GM19328 (cell line): ENCODE measurements around the gene MED16.
"Not testable (repeated sequence)": the region's sequence is repeated elsewhere in the genome, so short reads cannot be mapped to it uniquely, and the experiment has no call there.

Experiments
- ATAC-seq: cut with Tn5 transposase; IDR thresholded peaks from one replicate; pipeline ENCODE4 v1.9.1; 2021; ENCODE audit warnings: mild to moderate bottlenecking, moderate library complexity; ENCODE audit not compliant: unreplicated experiment

Gene MED16

DNA sequence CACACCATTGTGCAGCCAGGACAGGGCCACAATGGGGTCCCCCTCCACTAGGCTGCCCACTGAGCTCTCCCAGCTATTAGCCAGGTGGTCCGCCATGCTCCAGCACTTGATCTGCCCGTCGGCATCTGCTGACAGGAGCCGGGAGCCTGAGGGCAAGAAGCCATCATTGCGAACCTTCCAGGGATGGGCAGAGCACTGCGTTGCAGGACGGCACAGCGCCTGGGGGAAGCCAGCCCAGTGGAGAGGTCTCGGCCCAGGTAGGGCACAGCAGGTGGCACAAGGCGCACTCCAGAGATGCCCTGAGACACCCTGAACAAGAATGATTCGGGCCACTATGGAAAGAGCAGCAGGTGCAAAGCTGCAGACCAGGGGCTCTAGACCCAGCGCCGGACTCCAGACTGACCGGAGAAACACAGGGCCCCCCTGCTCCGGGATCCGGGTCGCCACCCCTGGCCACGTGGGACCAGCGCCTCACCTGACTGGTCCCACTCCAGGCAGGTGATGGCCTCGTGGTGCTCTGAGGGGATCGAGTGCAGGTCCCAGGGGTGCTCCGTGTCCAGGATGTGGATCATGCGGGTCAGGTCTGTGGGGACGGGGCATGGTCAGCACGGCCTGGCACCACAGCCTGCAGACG is 3.2 kb downstream of the MED16 start:
- no peak for ATAC-seq

DNA sequence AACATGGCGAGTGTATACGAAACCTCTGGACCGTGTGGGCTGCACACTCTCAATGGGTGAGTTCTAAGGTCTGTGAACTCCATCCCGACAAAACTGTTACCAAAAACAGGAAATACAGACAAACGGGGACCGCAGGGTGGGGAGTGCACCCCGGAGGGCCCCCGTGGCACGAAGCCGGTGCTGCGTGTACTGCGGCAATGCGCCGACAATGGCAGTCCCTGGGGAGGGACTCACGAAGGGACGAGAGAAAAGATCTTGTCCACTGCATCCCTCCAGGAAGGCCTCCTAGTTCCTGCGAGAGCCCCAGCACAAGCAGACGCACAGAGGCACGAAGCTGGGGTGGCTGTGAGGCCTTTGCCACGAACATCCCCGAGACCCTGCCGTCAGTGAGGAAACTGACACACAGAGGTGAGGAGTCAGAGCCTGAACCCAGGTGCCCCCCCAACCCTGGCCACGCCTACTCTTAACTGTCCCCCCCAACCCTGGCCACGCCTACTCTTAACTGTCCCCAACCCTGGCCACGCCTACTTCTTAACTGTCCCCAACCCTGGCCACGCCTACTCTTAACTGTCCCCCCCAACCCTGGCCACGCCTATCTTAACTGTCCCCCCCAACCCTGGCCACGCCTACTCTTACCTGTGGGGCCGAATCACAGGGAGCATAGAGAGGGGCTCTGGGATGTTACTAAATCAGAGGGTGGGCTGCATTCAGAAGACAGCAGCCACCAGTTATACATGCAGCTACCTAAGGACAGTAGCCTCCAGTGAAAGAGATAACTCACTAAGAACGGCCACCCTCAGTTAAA is 4.2 kb downstream of the MED16 start:
- no peak for ATAC-seq

DNA sequence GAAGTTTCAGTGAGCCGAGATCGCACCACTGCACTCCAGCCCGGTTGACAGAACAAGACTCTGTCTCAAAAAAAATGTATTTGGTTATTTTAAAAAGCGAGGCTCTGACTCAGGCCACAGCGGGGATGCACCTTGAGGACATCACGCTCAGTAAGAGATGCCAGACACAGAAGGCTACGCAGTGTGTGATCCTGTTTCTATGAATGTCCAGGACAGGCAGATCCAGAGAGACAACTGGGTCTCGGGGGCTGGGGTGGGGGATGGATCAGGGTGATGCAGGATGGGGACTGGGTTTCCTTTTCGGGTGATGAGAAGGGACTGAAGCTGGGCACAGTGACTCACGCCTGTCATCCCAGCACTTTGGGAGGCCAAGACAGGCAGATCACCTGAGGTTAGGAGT is 5.4 kb downstream of the MED16 start:
- no peak for ATAC-seq

DNA sequence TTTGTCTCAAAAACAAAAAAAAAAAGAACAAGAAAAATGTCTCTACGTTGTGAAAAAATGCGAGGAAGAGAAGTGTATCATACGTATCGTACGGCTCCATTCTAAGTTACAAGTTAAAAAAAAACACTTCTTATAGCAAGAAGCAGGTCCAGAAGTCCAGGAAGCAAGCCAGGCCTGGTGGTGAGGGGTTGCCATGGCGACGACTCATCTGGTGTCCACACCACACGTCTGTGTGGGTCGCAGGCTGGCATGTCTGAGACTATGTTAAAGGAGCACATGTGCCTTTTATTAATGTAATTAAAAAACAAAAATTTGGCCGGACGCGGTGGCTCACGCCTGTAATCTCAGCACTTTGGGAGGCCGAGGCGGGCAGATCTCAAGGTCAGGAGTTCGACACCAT is 5.9 kb downstream of the MED16 start:
- ATAC-seq: no peak

DNA sequence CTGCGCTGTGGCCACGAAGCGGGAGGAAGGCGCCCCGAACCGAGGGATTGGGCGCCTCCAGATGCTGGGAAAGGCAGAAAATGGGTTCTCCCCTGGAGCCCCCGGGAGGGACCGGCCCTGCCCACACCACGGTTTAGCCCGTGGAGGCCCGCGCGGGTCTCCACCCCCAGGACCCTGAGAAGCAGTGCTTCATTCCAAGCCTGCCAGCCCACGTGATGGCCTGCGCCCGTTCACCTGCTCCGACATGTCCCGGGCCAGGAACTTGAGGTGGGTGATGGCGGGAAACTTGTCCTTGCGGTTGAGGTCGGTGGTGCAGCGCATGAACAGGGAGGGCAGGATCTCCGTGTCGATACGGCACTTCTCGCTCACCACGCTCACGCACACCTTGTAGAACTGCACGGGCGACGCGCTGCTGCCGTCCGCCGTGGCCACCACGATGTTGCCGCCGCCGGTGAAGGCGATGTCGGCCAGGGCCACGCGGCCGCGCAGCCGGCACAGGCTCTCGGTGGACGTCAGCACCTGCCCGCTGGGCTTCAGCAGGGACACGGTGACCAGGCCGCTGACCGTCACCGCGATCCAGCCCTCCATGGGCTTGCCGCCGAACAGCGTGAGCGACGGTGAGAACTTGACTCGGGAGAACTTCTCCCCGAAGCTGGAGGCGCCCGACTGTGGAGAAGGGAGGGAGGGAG is 7.3 kb downstream of the MED16 start:
- ATAC-seq: no peak

DNA sequence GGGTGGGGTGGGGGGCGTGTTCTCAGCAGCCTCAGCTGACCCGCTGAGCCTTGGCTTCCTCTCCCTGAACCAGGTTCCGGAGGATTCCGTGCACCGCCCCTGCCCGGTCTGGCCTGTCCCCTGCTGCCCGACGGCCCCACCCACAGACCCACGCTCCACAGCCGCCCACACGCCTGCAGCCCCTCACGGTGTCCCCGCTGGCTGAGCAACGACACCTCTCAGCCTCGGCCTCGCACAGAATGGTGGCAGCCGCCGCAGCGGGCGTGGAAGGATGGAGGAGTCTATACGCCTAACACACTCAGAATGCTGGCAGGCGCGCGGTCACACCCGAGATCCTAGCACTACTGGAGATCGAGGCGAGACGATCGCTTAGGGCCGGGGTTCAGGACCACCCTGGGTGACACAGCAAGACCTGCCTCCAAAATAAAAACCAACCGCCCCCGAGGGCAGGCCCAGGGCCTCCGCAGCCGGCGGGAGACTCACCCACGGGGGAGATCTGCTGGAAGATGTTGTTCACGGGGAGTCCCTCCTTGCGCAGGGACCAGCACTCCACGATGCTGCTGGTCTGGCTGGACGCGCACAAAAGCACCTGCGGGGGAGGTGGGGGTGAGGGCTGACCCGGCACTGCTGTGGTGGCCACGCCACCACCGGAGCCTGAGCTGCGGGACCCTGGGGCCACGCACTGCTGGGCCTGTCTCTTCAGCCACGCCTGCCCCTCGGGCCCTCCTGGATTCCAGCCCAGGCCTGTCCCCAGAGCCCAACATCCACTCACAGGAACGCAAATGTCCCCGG is 8.4 kb downstream of the MED16 start:
- no peak for ATAC-seq

DNA sequence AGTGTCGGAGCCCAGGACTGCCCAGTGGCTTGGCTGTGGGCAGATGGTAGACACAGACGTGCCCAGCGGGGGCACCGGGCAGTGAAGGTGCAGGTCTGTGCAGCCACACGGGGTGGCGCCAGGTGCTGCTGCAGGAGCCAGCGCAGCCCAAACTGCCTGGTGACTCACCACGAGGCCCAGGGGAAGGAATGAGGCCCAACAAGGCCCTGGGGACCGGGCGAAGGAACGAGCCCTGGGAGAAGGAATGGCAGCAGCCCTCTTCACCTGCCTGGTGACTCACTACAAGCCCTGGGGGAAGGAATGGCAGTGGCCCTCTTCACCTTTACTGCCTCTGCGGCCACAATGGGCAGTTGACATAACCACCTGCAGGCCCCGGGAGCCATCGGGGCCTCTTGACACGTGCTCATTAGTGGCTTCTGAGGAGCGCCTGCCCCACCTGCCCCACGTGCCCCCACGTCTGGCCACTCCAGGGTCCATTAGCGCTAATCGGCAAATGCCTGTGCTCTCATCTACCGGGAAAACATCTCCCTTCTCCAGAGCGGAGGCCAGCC is 9.3 kb downstream of the MED16 start:
- no peak for ATAC-seq

DNA sequence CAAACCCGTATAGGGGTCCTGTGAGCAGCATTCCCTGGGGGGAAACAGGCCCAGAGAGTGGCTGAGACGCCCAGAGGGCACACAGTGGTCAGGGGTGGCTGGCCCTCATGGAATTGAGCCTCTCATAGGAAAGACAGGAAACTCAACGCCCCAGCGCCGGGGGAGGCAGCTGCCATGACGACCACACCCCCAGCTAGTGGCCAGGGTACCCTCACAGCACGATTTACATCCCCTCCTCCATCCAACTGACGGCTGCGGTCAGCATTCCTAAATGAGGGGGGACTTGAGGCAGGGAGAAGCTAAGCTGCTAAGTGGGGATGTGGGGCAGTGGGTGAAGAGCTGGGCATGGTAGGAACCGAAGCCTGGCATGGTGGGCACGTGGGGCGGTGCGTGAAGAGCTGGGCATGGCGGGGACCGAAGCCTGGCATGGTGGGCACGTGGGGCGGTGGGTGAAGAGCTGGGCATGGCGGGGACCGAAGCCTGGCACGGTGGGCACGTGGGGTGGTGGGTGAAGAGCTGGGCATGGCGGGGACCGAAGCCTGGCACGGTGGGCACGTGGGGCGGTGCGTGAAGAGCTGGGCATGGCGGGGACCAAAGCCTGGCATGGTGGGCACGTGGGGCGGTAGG is 10.0 kb downstream of the MED16 start:
- ATAC-seq: no peak

DNA sequence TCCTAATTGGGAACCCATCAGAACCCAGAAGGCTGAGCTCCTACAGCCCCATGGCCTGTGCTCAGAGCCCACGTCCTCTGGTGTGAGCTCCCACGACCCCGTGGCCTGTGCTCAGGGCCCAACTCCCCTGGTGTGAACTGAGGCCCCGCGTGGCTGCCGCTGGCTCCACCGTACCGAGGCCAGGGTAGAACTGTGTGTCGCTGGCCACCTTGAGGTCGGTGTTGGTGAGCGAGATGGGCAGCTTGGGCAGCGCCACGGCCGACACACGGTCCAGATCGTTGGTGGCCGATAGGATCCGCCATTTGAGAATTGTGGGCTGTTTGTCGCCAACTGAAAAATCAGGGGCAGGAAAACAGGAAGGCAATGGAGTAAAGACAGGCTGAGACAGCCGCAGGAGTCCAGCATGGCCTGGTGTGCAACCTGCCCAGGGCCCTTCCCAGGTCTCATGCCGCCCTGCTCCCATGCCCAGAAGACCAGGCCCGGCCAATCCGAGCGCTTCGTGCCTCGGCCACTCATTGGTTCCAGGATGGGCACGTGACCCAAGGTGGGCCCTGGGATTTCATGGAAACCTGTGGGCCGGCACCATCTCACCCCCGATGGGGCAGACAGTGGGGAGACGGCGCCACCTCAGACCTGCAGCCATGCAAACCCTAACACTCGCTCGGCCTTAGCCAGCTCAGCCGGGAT is 11.5 kb downstream of the MED16 start:
- ATAC-seq: no peak

DNA sequence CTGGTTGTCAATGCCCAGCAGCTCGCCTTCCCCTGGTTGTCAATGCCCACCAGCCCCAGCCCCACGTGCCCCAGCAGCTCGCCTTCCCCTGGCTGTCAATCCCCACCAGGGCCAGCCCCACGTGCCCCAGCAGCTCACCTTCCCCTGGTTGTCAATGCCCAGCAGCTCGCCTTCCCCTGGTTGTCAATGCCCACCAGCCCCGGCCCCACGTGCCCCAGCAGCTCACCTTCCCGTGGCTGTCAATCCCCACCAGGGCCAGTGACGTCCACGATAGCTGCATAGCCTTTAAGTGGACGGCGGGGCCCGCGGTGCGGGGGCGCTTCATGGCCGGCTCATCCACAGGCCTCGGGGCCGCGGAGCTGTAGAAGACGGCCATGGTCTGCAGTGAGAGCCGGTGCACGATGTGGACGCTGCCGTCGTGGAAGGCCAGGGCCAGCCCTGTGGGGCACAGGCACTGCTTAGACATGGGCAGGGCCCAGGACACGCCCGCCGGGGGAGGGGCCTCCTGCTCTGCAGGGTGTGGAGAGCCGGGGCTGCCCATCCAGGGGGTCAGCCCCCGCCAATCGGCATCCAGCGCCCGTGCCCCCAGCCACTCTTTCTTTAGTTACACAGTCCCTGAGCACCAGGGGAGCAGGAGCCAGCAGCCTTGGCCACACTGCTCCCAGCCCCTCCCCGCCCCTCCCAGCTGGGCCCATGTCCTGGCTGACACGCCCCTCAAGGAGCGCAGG is 13.1 kb downstream of the MED16 start:
- ATAC-seq: no peak

DNA sequence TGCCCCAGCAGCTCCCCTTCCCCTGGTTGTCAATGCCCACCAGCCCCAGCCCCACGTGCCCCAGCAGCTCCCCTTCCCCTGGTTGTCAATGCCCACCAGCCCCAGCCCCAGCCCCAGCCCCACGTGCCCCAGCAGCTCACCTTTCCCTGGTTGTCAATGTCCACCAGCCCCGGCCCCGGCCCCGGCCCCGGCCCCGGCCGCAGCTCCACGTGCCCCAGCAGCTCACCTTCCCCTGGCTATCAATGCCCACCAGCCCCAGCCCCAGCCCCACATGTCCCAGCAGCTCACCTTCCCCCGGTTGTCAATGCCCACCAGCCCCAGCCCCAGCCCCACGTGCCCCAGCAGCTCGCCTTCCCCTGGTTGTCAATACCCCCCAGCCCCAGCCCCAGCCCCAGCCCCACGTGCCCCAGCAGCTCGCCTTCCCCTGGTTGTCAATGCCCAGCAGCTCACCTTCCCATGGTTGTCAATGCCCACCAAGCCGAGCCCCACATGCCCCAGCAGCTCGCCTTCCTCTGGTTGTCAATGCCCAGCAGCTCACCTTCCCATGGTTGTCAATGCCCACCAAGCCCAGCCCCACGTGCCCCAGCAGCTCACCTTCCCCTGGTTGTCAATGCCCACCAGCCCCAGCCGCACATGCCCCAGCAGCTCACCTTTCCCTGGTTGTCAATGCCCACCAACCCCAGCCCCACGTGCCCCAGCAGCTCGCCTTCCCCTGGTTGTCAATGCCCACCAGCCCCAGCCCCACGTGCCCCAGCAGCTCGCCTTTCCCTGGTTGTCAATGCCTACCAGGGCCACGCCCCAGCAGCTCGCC is 14.0 kb downstream of the MED16 start:
- not testable (repeated sequence) for ATAC-seq

DNA sequence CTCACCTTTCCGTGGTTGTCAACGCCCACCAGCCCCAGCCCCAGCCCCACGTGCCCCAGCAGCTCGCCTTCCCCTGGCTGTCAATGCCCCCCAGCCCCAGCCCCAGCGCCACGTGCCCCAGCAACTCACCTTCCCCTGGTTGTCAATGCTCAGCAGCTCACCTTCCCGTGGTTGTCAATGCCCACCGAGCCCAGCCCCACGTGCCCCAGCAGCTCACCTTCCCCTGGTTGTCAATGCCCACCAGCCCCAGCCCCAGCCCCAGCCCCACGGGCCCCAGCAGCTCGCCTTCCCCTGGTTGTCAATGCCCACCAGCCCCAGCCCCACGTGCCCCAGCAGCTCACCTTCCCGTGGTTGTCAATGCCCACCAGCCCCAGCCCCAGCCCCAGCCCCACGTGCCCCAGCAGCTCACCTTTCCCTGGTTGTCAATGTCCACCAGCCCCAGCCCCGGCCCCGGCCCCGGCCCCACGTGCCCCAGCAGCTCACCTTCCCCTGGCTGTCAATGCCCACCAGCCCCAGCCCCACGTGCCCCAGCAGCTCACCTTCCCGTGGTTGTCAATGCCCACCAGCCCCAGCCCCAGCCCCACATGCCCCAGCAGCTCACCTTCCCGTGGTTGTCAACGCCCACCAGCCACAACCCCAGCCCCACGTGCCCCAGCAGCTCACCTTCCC is 14.9 kb downstream of the MED16 start:
- not testable (repeated sequence) for ATAC-seq

DNA sequence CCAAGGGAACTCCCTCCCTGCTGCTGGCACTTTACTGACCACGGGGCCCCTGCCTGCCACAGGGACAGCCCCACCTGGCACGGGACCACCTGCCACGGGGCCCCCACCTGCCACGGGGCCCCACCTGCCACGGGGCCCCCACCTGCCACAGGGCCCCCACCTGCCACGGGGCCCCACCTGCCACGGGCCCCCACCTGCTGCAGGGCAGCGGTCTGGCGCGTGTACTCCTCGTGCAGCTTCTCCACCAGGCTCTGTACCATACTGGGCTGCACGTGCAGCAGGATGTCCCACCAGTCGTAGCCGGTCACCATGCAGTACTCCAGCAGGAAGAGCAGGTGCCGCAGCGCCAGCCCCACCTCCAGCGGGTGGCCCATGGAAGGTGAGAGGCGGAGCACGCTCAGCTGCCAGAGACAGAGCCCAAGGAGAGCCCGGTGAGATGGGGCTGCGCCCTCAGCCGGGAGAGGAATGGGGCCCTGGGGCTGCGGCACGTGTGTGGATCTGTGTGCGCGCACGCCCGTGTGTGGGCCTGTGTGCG is 16.1 kb downstream of the MED16 start:
- no peak for ATAC-seq

DNA sequence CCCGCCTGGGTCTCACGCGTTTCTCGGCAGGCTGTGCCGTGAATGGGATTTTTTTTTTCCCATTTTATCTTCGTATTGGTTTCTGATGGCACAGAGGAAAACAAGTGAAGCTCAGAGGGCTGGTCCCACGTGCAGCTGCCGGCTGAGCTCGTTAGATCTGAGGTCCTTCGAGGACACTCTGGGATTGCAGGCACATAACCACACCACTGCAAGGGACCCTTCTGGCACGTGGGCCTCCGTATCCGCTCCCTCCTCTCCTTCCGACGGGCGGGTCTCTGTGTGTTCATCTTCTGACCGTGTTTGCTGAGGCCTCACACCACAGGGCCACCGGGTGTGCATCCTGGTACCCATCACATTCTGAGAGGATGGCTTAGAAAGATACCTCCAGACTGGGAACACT is 16.9 kb downstream of the MED16 start:
- no peak for ATAC-seq

DNA sequence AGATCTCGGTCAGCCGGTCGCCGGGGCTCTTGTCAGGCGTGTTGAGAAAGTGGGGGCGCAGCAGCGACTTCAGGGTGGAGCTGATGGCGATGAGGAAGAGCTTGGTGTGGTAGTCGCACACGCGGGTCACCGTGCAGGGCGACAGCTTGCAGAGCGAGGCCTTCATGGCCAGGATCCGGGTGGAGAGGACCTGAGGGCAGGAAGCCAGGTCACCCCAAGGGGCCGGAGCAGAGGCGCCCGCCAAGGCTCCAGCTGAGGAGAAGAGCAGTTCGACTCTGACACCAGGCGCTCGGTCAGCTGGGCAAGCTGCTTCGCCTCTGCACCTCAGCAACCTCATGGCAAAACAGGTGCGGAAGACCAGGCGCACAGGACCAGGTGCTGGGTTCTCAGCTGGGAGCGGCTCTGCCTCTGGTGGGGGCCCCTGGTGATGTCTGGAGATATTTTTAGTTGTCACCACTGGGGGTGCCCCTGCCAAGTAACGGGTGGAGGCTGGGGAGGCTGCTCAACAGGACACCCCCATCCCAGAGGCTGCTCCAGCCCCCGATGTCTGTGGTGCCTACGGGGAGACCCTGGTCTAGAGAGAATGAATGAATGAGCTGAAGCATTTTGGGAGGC is 17.6 kb downstream of the MED16 start:
- ATAC-seq: no peak

DNA sequence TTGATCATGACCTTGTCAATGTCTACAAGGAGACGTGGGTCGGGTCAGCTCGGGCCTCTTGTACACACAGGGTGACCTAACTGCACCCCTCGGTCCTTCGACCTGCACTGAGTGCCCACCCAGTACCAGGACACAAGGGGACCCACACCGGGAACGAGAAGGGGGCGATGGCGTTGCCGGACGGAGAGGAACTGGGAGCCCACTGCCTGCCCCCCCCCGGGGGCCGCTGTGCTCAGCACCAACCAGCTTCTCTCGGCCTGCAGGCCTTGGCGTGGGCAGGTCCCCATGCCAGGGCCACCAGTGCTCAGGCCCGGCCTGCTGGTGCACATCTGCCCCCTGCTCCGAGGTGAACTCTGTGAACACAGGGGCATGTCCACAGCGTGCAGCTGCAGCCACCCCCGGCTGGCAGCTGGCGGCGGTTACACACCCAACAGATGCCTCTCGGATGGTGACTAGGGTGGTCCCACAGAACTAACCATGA is 19.4 kb downstream of the MED16 start:
- no peak for ATAC-seq

DNA sequence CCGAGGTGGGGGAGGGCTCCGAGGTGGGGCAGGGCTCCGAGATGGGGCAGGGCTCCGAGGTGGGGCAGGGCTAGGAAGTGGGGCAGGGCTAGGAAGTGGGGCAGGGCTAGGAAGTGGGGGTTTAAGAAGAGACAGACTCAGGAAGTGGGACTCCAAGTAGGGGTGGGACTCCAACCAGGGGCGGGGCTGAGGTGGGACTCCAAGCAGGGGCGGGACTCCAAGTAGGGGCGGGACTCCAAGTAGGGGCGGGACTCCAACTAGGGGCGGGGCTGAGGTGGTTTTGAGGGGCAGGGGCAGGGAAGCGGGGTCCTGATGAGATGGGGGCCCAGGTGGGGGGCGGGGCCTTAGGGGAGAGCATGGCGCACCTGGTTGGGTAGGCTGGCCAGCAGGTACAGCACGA is 19.9 kb downstream of the MED16 start:
- no peak for ATAC-seq
